OCI-LY3 (cell line): ENCODE results near the gene SLC13A1.

ENCODE experiments used
- H2AFZ ChIP-seq: fragments of 200-600, 300-600 bp; shearing (Covaris generic); 2 replicates; pipeline ENCODE4 v1.6.0; 2014; ENCODE audit warnings: antibody characterized with exemption, low read depth, low read length
- H3K27ac ChIP-seq: fragments of 200-600, 300-600 bp; sonication (generic); 2 replicates; pipeline ENCODE4 v1.5.1; 2014; ENCODE audit warnings: mild to moderate bottlenecking, low read length, moderate library complexity, mixed read lengths
- H3K27me3 ChIP-seq: fragments of 200-600, 300-600 bp; sonication (generic); 2 replicates; pipeline ENCODE4 v1.6.1; 2014; ENCODE audit warnings: low read depth, low read length, mixed read lengths
- H3K36me3 ChIP-seq: fragments of 200-600, 300-600 bp; sonication (generic); replicated peaks from 2 replicates; pipeline ENCODE3; 2014; ENCODE audit warnings: low read depth, low read length, mixed read lengths
- H3K4me1 ChIP-seq: fragments of 300-600, 200-600 bp; sonication (generic); 2 replicates; pipeline ENCODE4 v1.6.1; 2014; ENCODE audit warnings: low read length, mixed read lengths
- H3K4me2 ChIP-seq: fragments of 200-600, 300-600 bp; sonication (generic); 2 replicates; pipeline ENCODE4 v1.6.1; 2014; ENCODE audit warnings: low read length, mixed read lengths
- H3K4me3 ChIP-seq: fragments of 300-600, 200-600 bp; sonication (generic); 2 replicates; pipeline ENCODE4 v1.5.1; 2014; ENCODE audit warnings: antibody characterized with exemption, mild to moderate bottlenecking, low read length, moderate library complexity
- H3K79me2 ChIP-seq: fragments of 300-600, 200-600 bp; shearing (Covaris generic); 2 replicates; pipeline ENCODE4 v1.6.1; 2014; ENCODE audit warnings: mild to moderate bottlenecking, low read length, mixed read lengths
- H3K9ac ChIP-seq: fragments of 300-600, 200-600 bp; shearing (Covaris generic); 2 replicates; pipeline ENCODE4 v1.6.0; 2014; ENCODE audit warnings: mild to moderate bottlenecking, low read length, moderate library complexity
- H3K9me3 ChIP-seq: fragments of 200-600, 300-600 bp; shearing (Covaris generic); 2 replicates; pipeline ENCODE4 v1.6.1; 2014; ENCODE audit warnings: low read length, mixed read lengths; ENCODE audit not compliant: insufficient read depth
- H4K20me1 ChIP-seq: fragments of 200-600, 300-600 bp; sonication (generic); 2 replicates; pipeline ENCODE4 v1.6.1; 2016; ENCODE audit warnings: low read length, mixed read lengths; ENCODE audit not compliant: insufficient read depth
- EZH2phosphoT487 ChIP-seq: fragments of 200-600 bp; shearing (Covaris generic); IDR thresholded peaks from 2 replicates; pipeline ENCODE4 v1.6.1; 2018; ENCODE audit warnings: antibody characterized with exemption, mixed run types, low read depth
- TF ChIP-seq, protein P1 (sequence below): fragments of 200-600, 300-600 bp; sonication (generic); IDR thresholded peaks from 2 replicates; pipeline ENCODE4 v1.5.1; 2014; ENCODE audit warnings: antibody characterized with exemption, low read length, low read depth

SLC13A1 gene

DNA sequence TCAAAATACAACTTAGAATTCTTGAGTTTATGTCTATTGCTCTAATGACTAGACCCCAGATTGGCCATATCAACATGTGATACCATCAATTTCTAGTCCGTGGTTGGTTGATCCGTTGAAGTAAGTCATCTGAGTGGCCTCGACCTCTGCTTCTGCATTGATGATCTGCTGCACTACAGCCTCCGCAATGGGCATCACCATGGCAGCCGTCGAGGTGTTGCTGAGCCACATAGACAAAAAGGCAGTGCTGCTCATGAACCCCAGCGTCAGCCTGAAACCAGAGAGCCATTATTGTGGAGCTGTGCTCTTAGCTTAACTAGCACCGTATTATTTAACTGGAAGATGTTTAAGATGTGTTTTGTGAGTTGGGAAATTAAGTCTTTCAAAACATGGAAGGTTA, 30.7 kb downstream of the SLC13A1 start:
- Histone ChIP-seq H3K4me2 (no peak overlapping the region), H3K9me3 (no peaks in the 10 kb centered on the region), H2AFZ (no peak overlapping the region), H3K4me3 (no peak overlapping the region), H4K20me1 (no peaks in the 10 kb centered on the region), H3K27me3 (no peaks in the 10 kb centered on the region), H3K9ac (no peak overlapping the region), H3K79me2 (no peaks in the 10 kb centered on the region), H3K4me1 (peaks cover 15% of the 10 kb centered on the region; the same call in 1 of the 2 replicates), H3K36me3 (no peaks in the 10 kb centered on the region), H3K27ac (no peak overlapping the region)
- no peak for TF ChIP-seq EZH2phosphoT487
- TF ChIP-seq, protein P1, sequence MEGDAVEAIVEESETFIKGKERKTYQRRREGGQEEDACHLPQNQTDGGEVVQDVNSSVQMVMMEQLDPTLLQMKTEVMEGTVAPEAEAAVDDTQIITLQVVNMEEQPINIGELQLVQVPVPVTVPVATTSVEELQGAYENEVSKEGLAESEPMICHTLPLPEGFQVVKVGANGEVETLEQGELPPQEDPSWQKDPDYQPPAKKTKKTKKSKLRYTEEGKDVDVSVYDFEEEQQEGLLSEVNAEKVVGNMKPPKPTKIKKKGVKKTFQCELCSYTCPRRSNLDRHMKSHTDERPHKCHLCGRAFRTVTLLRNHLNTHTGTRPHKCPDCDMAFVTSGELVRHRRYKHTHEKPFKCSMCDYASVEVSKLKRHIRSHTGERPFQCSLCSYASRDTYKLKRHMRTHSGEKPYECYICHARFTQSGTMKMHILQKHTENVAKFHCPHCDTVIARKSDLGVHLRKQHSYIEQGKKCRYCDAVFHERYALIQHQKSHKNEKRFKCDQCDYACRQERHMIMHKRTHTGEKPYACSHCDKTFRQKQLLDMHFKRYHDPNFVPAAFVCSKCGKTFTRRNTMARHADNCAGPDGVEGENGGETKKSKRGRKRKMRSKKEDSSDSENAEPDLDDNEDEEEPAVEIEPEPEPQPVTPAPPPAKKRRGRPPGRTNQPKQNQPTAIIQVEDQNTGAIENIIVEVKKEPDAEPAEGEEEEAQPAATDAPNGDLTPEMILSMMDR, result no peak

DNA sequence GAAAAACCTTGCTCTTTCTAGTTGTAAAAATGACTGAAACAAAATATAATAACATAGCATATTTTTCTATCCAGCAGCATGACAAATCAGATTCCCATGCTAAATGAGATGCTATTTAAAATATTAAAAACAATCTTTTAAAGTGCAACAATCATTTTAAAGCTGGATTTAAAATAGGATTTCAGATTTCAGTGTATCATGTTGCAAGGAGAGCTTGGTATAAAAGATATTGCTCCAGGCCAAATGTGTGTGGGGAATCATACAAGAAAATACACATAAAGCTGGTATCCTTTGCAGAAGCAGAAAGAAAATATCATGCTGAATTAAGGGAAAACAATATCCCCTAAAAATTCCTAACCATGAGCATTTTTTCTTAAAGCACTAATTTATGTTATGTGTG, 42.2 kb downstream of the SLC13A1 start:
- Histone ChIP-seq H3K4me1 (0 out of 2 replicates have a peak, but pooled peaks cover 3% of the 10 kb centered on the region), H3K9ac (no peak overlapping the region), H3K79me2 (no peaks in the 10 kb centered on the region), H4K20me1 (no peaks in the 10 kb centered on the region), H3K9me3 (no peaks in the 10 kb centered on the region), H3K4me2 (no peak overlapping the region), H3K36me3 (no peaks in the 10 kb centered on the region), H3K27me3 (no peaks in the 10 kb centered on the region), H3K27ac (no peak overlapping the region), H2AFZ (no peak overlapping the region), H3K4me3 (no peak overlapping the region)
- no peak for TF ChIP-seq EZH2phosphoT487
- TF ChIP-seq, protein P1, result no peak

DNA sequence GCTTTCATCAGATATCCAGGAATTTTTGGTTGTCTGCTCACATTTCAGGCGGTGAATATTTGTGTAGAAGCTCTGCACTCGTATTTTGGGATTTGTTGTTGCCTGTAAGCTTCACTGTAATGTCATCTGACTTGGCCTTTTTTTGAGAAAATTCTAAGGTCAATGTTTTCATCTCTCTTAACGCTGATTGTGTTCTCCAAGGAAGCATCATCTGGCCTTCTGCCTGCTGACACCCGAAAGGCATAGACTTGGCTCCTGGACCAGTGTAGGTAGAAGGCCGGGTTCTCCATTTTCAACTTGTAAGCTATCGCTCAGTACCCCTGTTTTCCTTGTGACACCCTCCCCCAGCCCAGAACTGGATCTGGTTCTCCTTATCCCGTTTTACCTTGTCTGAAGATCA, 44.2 kb downstream of the SLC13A1 start:
- Histone ChIP-seq H3K9me3 (no peaks in the 10 kb centered on the region), H3K36me3 (no peaks in the 10 kb centered on the region), H3K27me3 (no peaks in the 10 kb centered on the region), H3K4me3 (no peak overlapping the region), H3K27ac (no peak overlapping the region), H3K9ac (no peak overlapping the region), H3K79me2 (no peaks in the 10 kb centered on the region), H3K4me1 (0 out of 2 replicates have a peak, but pooled peaks cover 3% of the 10 kb centered on the region), H4K20me1 (no peaks in the 10 kb centered on the region), H3K4me2 (no peak overlapping the region), H2AFZ (no peak overlapping the region; the same call in 1 of the 2 replicates)
- TF ChIP-seq, protein P1, result no peak
- TF ChIP-seq EZH2phosphoT487, result no peak

DNA sequence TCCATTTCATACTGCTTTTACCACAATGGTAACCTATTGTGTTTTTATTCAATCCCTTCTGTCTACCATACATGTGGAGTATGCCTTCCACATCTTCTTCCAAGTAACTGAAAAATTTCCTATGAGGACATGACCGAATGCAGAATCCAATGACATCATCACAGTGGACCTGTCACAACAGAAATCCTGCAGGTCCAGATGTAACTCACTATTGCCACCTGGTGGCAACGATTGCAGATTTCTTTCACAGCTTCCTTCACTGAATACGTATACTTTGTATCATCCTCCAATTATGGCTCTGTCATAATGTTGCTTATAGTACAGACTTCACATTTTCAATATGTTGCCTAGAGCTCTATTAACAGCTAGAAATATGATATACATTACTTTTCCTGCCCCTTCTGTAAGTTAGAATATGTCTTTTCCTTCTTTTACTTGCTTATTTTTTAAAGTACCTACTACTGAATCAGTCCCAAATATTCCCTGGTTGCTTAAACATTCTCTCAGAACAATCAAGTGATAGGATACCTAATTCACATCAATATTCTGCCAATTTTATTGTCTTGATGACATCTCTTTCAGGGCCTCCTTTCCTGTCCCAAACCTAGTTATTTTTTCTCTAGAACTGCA, 45.4 kb downstream of the SLC13A1 start:
- H3K4me3 ChIP-seq, result peak overlapping the region; percentile 50
- TF ChIP-seq, protein P1, result peak; percentile 89
- TF ChIP-seq EZH2phosphoT487, result no peak

More for the DNA sequence above, 45.4 kb downstream of the SLC13A1 start:
- no peaks in the 10 kb centered on the region for H3K36me3 ChIP-seq
- peak overlapping the region; percentile 54 for H3K4me2 ChIP-seq
- H3K9ac ChIP-seq, result no peak overlapping the region
- H3K9me3 ChIP-seq, result no peaks in the 10 kb centered on the region
- no peaks in the 10 kb centered on the region for H3K27me3 ChIP-seq
- H2AFZ ChIP-seq, result peak overlapping the region; percentile 6; the same call in 1 of the 2 replicates
- no peak overlapping the region for H3K27ac ChIP-seq
- no peaks in the 10 kb centered on the region for H3K79me2 ChIP-seq
- no peaks in the 10 kb centered on the region for H4K20me1 ChIP-seq
- 0 out of 2 replicates have a peak, but pooled peaks cover 3% of the 10 kb centered on the region for H3K4me1 ChIP-seq
